ENCODE data around the gene LMOD1.

DNA sequence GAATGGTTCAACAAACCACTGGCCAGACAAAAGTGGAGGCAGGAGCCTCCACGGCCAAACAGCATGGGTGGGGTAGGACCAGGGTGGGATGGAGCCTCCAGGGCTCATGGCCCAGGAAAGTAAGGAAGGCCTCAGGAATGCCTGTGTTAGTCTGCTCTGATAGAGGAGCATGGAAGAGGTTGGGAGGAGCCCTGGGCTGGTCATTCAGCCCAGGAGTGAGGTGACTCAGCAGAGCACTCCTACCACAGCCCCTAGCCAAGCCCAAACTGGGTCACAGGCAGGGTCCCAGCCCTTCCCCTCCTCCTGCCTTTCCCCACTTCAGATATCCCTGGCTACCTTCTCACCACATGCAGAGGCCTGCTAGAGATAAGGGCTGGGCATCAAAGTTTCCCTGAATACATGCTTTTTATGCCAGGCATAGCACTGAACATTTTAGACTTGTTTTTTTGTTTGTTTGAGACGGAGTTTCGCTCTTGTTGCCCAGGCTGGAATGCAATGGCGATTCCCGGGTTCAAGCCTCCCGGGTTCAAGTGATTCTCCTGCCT lies 60.7 kb downstream of the LMOD1 start:
- TF ChIP-seq CTCF (IDR thresholded peaks at IDR 0.05) (no peak), POLR2A (IDR thresholded peaks at IDR 0.05) (no peak)
